ENCODE results near the gene MSI2. TPM values are rescaled to one million over a fixed set of nuclear protein-coding genes. Genes with fewer than 3 reads are reported as not detected.

The MSI2 gene
- total and polyA plus RNA-seq, 8 donors, result 35.0 to 49.5 (median 47.5) TPM

DNA sequence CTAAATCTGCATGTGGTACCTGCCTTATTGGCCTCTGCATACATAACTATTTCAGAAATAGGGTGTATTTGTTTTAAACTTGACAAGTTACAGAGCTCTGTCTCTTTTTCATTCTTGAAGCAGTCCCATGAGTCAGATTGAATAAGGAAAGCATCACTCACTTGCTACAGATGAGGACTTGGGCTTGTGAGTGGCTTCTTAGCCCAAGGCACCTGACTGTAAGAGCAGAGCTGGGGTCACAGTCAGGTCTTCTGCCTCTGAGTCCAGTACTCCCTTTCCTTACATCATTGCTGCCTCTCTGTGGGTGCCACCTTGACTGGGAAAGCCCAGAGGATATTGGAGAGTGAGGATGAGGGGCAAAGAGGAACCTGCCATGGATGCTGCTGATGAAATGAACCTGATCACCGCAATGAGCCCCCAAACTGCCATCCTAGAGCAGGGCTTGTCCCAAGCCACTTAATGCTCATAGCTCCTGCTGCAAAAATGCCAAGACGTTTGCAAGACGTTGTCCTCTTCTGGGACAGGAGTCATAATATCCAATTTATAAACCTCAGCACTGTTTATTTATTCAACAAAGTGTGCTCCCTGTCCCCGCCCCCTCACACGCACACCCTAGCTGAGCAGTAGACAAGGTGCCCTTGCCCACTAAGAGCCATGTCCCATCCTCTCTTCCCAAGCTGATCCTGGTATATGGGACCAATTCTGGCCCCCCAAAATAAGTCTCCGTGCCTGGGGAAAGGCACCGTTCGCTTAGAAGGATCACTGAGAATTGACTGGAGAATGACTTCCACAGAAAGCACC is 414.6 kb downstream of the MSI2 start:
- no peak for DNase-seq
- Histone ChIP-seq H3K4me1 (peaks cover 0 to 13% of the 10 kb centered on the region in 2 donors), H3K36me3 (no peaks in the 10 kb centered on the region), H3K27ac (no peak overlapping the region), H3K9me3 (no peaks in the 10 kb centered on the region), H3K27me3 (no peaks in the 10 kb centered on the region), H3K4me3 (no peak overlapping the region)
- no peak for ATAC-seq
- TF ChIP-seq CTCF (IDR thresholded peaks at IDR 0.05), result no peak
- intact Hi-C loops (cut with DNase I), result no loop called here

GRCh38 chr17:57671667-57672632 is 415.6 kb downstream of the MSI2 start:
- H3K9me3 ChIP-seq, result no peaks in the 10 kb centered on the region
- peak; percentile 89 to 93 for TF ChIP-seq CTCF (IDR thresholded peaks at IDR 0.05)
- ATAC-seq (peak; percentile 96), DNase-seq (peak; percentile 67 to 88 (median 76))
- no peaks in the 10 kb centered on the region for H3K36me3 ChIP-seq
- H3K4me1 ChIP-seq, result peaks cover 0 to 13% of the 10 kb centered on the region in 2 donors
- intact Hi-C loops (cut with DNase I), result no loop called here
- no peak overlapping the region for H3K4me3 ChIP-seq
- H3K27ac ChIP-seq, result no peak overlapping the region
- H3K27me3 ChIP-seq, result no peaks in the 10 kb centered on the region

DNA sequence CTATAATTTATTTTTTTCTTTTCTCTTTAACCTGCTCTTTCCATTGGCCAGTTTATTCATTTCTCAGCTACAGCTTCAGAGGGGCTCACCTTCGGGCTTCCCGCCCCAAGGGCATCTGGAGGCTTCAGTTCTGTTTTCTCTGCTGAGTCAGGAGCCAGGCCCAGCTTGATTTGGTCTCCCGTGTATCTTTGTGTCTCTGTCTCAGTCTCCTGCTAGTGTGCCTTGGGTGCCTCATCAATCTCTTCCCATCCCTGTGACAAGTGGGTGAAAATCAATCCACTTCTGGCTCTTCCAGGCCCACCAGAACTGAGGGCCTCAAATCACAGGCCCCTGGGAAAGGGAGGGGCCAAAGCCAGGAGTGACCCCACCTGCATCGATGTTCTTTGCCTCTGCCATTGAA is 416.6 kb downstream of the MSI2 start:
- Histone ChIP-seq H3K36me3 (no peaks in the 10 kb centered on the region), H3K4me1 (peaks cover 0 to 13% of the 10 kb centered on the region in 2 donors), H3K4me3 (no peak overlapping the region), H3K27ac (no peak overlapping the region), H3K9me3 (no peaks in the 10 kb centered on the region), H3K27me3 (no peaks in the 10 kb centered on the region)
- intact Hi-C loops (cut with DNase I), result no loop called here
- ATAC-seq (no peak), DNase-seq (no peak)
- no peak for TF ChIP-seq CTCF (IDR thresholded peaks at IDR 0.05)

GRCh38 chr17:57674894-57675293 is 418.6 kb downstream of the MSI2 start:
- Histone ChIP-seq H3K4me3 (no peak overlapping the region), H3K9me3 (no peaks in the 10 kb centered on the region), H3K36me3 (no peaks in the 10 kb centered on the region), H3K27ac (no peak overlapping the region), H3K27me3 (no peaks in the 10 kb centered on the region), H3K4me1 (peaks cover 0 to 13% of the 10 kb centered on the region in 2 donors)
- no peak for ATAC-seq
- intact Hi-C loops (cut with DNase I), result no loop called here
- no peak for TF ChIP-seq CTCF (IDR thresholded peaks at IDR 0.05)
- DNase-seq, result no peak

All from left lung (tissue), 10 donors.